AG04449 (cell line): ENCODE measurements around the gene KIF3A.

Experiments
- CTCF ChIA-PET: fragments of 350-600 bp; formaldehyde crosslinking; extraction: SDS; loops from one replicate; lab custom pipeline; 2021; ENCODE audit warnings: antibody characterized with exemption; lab: Yijun Ruan, JAX
- POLR2A ChIA-PET: fragments of 400-600, 350-600 bp; formaldehyde crosslinking; extraction: SDS; loops from one replicate; lab custom pipeline; 2020; ENCODE audit warnings: antibody characterized with exemption, inconsistent platforms; lab: Yijun Ruan, JAX
- DNase-seq: peaks from one replicate; pipeline ENCODE4 v3.0.0-alpha.2; 2010; ENCODE audit warnings: low read depth, low spot score
- H3K4me3 ChIP-seq: 2 replicates; pipeline ENCODE4 v1.5.1; 2011; ENCODE audit warnings: low read depth, mild to moderate bottlenecking, control low read depth, low read length
- CTCF ChIP-seq: IDR thresholded peaks from one replicate; pipeline ENCODE4 v1.5.1; 2011; ENCODE audit warnings: mild to moderate bottlenecking, moderate library complexity, low read length, control low read depth, inconsistent platforms; ENCODE audit not compliant: insufficient read depth; ENCODE audit errors: missing control alignments

Gene KIF3A

GRCh38 chr5:132673939-132674630, 63.3 kb downstream of the KIF3A start, which contains the start of gene IL4:
TSS of gene IL4 (plus strand) at chr5:132673989. CDS start at chr5:132674051, 62 bp downstream.
- no peak for TF ChIP-seq CTCF
- H3K4me3 ChIP-seq: no peak within 1 kb of the TSS
- ChIA-PET CTCF (interaction anchor here (0.6 to 1.2 kb wide), 4 partner anchors 14 to 155 kb away, joined by 3 to 5 read pairs (median 4); partner anchors contain the start of gene IL13), POLR2A (interaction anchor here (0.6 kb wide), 1 partner anchor 195 kb away, joined by 3 read pairs; no protein-coding TSS in a partner anchor)
- DNase-seq: no peak

- no peak overlapping the region for H3K4me3 ChIP-seq
- DNase-seq: no peak
- no peak for TF ChIP-seq CTCF
- POLR2A ChIA-PET: no interaction called here
- CTCF ChIA-PET: interaction anchor here (0.6 to 1.2 kb wide), 2 partner anchors 13 to 15 kb away, joined by 3 to 4 read pairs; partner anchors contain the start of gene IL13
Measured at GRCh38 chr5:132673488-132673887, 63.9 kb downstream of the KIF3A start.

- no peak for DNase-seq
- POLR2A ChIA-PET: no interaction called here
- CTCF ChIA-PET: no interaction called here
- no peak for TF ChIP-seq CTCF
- no peak overlapping the region for H3K4me3 ChIP-seq
Measured at GRCh38 chr5:132671000-132671399, 66.3 kb downstream of the KIF3A start.

- ChIA-PET POLR2A (no interaction called here), CTCF (interaction anchor here (0.7 to 0.9 kb wide), 3 partner anchors 9 to 150 kb away, joined by 3 read pairs; no protein-coding TSS in a partner anchor)
- DNase-seq: no peak
- no peak for TF ChIP-seq CTCF
- H3K4me3 ChIP-seq: no peak overlapping the region
Measured at GRCh38 chr5:132669966-132670882, 67.1 kb downstream of the KIF3A start.

GRCh38 chr5:132669455-132669820, 67.9 kb downstream of the KIF3A start:
- CTCF ChIA-PET: interaction anchor here (0.7 to 0.8 kb wide), 2 partner anchors 13 to 151 kb away, joined by 3 read pairs; no protein-coding TSS in a partner anchor
- POLR2A ChIA-PET: no interaction called here
- no peak for DNase-seq
- no peak for TF ChIP-seq CTCF
- H3K4me3 ChIP-seq: no peak overlapping the region
